Left ventricle myocardium inferior (tissue), 1 donor: ENCODE measurements around the gene LDLRAD3. TPM values are rescaled to one million over a fixed set of nuclear protein-coding genes. Genes with fewer than 3 reads are reported as not detected.

ENCODE experiments used
- DNase-seq: peaks from one replicate; pipeline ENCODE4 v3.0.0-alpha.2; 2020
- H3K27ac ChIP-seq: fragments of 200-600 bp; replicated peaks from 2 replicates; pipeline ENCODE4 v1.8.0; 2021
- H3K27me3 ChIP-seq: fragments of 200-600 bp; 2 replicates; pipeline ENCODE4 v1.8.0; 2021; ENCODE audit warnings: low read depth
- H3K36me3 ChIP-seq: fragments of 200-600 bp; 2 replicates; pipeline ENCODE4 v1.8.0; 2021
- H3K4me1 ChIP-seq: fragments of 200-600 bp; 2 replicates; pipeline ENCODE4 v1.8.0; 2021
- H3K4me3 ChIP-seq: fragments of 200-600 bp; 2 replicates; pipeline ENCODE4 v1.8.0; 2021; ENCODE audit warnings: mild to moderate bottlenecking, moderate library complexity
- H3K9me3 ChIP-seq: fragments of 200-600 bp; replicated peaks from 2 replicates; pipeline ENCODE4 v1.8.0; 2021
- CTCF ChIP-seq: fragments of 200-600 bp; IDR thresholded peaks from 2 replicates; pipeline ENCODE4 v1.8.0; 2021; ENCODE audit warnings: antibody characterized with exemption, mild to moderate bottlenecking, borderline replicate concordance
- intact Hi-C: fragments of 100-400 bp; cut with micrococcal nuclease; formaldehyde crosslinking; loops from one replicate; pipeline ENCODE4 v1.11.0; 2022
- total RNA-seq: library from RNA; stranded (reverse); fragmentation: NEBNext Ultra II Directional; extraction: Animal tissue kit (Norgen Biotek cat#: 25700); gene quantifications from one replicate; pipeline ENCODE4 v1.2.1, GENCODE V29; 2021
- donor health status: DM: no; HTN: yes; CAD: no; lungs with severe emphysema.

The LDLRAD3 gene
- total RNA-seq, 1 donor from 2014 or later, result 1.0 TPM

DNA sequence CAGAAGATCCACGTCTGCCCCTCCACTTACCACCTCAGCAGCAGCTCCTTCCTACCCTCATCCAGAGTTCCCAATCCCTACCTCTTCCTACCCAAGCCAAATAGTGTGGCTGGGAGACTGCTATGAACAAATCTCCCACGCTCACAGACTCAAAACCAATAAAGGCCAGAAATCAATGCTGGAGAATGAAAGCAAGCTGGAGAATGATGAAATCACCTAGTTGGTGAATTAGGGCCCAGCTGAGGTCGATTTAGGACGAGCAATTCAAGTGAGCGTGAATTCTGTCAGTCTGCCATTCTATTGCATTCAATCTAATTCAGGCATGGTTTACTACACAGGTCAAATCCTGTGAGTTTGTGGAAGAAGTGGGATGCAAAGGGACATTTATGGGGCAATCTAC, 322.9 kb downstream of the LDLRAD3 start:
- intact Hi-C loops, result no loop called here
- H3K36me3 ChIP-seq, result peaks cover 12% of the 10 kb centered on the region
- no peak for TF ChIP-seq CTCF
- H3K27me3 ChIP-seq, result peaks cover 16% of the 10 kb centered on the region
- H3K9me3 ChIP-seq, result no peaks in the 10 kb centered on the region
- no peaks in the 10 kb centered on the region for H3K4me1 ChIP-seq
- no peak for DNase-seq
- no peak overlapping the region for H3K4me3 ChIP-seq
- no peak overlapping the region for H3K27ac ChIP-seq

DNA sequence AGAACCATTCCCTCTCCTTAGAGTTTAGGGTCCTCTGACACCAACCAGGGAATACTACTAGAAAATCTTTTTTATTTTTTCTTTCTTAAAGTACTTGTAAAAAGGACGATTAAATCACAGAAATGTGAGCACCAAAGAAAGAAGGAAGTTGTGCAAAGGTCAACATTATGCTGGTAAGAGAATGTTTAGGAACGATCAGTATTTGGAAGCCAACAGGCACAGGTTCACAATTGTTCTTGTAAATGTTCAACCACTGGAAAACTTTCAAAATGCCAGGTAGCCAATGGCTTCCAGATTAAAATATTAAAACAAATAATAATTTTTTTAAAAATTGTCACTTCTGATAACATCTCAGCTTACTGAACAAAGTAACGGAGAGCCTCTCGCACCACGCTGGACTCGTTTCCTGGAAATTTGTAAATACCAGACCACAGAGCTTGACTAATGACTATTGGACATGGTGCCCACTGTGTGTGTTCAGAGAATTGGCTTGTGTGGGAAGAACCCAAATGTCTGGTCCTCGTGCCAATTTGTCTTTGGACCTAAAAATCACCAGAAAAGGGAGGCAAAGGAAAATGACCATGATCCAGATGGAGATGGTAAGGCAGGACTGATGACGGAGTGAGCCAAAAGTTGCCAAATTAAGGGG, 324.6 kb downstream of the LDLRAD3 start:
- peaks cover 13% of the 10 kb centered on the region for H3K9me3 ChIP-seq
- intact Hi-C loops, result no loop called here
- peaks cover under 1% of the 10 kb centered on the region for H3K27me3 ChIP-seq
- no peak overlapping the region for H3K27ac ChIP-seq
- no peak for DNase-seq
- no peak overlapping the region for H3K4me3 ChIP-seq
- peaks cover 29% of the 10 kb centered on the region for H3K36me3 ChIP-seq
- no peaks in the 10 kb centered on the region for H3K4me1 ChIP-seq
- TF ChIP-seq CTCF, result no peak

DNA sequence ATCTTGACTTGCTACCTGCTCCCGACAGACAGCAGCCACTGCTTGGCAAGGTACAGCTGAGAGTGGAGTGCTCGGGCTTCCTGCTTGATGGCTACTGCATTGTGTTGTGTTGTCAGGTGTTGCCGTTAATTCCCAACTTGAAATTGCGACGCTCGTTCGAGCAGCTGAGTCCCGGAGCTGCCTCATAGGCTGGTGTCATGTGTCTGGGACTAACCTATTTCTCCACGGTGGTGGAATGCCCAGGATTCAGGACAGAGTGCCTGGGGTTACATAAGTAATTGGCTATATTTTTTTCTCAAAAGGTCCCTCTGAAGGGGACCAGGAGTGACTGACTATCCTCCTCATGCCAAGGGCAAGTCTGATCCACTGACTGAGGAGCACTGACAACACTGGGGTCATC, 326.8 kb downstream of the LDLRAD3 start:
- no peak for TF ChIP-seq CTCF
- Histone ChIP-seq H3K9me3 (peaks cover 13% of the 10 kb centered on the region), H3K36me3 (peaks cover 51% of the 10 kb centered on the region), H3K27ac (no peak overlapping the region), H3K4me3 (no peak overlapping the region), H3K27me3 (no peaks in the 10 kb centered on the region), H3K4me1 (no peaks in the 10 kb centered on the region)
- no peak for DNase-seq
- intact Hi-C loops, result no loop called here

DNA sequence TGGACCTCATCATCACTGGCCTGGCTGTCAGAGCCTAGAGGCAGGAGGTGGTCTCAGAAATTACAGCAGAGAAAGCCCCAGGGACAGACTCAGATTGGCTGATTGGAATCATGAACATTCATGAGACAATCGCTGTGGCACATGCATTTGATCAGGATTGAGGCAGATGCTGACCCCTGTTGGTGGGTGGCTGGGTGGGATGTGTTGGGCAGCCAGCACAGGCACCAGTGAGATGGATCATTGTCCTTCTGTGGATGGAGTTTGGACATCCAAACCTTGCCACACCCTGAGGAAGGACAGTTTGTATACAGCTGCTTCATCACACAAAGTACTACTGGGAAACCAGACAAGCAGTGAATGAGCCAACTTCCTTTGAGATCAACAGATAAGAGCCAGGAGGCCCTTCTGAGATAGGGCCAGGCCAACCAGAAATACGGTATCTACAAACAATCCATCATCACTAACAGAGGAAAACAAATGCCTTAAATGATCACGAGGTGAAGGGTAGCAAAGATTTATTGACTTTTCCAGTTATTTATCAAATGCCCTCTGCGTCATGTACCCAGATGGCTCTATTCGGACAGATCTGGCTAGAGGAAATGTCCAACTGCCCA, 328.0 kb downstream of the LDLRAD3 start:
- TF ChIP-seq CTCF, result no peak
- intact Hi-C loops, result no loop called here
- H3K9me3 ChIP-seq, result peaks cover 13% of the 10 kb centered on the region
- peaks cover 63% of the 10 kb centered on the region for H3K36me3 ChIP-seq
- DNase-seq, result no peak
- no peak overlapping the region for H3K27ac ChIP-seq
- no peaks in the 10 kb centered on the region for H3K4me1 ChIP-seq
- H3K27me3 ChIP-seq, result no peaks in the 10 kb centered on the region
- H3K4me3 ChIP-seq, result no peak overlapping the region

DNA sequence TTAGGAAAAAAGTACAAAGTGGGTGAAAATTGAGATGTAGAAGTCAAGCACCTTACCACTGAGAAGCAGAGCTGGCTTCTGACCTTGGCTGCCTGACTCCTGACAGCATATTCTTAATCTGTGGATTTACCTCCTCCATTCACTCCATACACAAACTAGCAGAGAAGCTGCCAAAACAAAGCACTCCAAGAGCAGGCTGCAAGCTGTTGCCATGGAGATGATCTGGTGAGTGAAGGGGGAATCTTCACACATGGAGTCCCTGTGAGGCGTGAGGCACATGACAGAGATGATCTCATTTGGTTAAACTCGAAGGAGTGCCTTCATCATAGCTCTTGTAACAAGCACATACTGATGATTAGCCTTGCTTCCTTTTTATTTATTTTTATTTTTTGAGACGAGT, 329.2 kb downstream of the LDLRAD3 start:
- H3K27me3 ChIP-seq, result no peaks in the 10 kb centered on the region
- peaks cover 13% of the 10 kb centered on the region for H3K9me3 ChIP-seq
- TF ChIP-seq CTCF, result no peak
- no peak overlapping the region for H3K27ac ChIP-seq
- H3K36me3 ChIP-seq, result peaks cover 72% of the 10 kb centered on the region
- intact Hi-C loops, result no loop called here
- DNase-seq, result no peak
- no peak overlapping the region for H3K4me3 ChIP-seq
- H3K4me1 ChIP-seq, result no peaks in the 10 kb centered on the region
